Neural progenitor cell (in vitro differentiated cells): ENCODE results near the gene LDLRAD4.

Experiments
- EZH2 ChIP-seq: fragments of 200-600 bp; sonication (generic); IDR thresholded peaks from 2 replicates; pipeline ENCODE4 v1.6.1; 2017; ENCODE audit warnings: antibody characterized with exemption, mild to moderate bottlenecking, moderate library complexity
- EZH2phosphoT487 ChIP-seq: fragments of 200-600 bp; sonication (generic); IDR thresholded peaks from 2 replicates; pipeline ENCODE4 v1.6.1; 2017; ENCODE audit warnings: antibody characterized with exemption
- TF ChIP-seq, protein P1 (sequence below): fragments of 200-600 bp; sonication (generic); IDR thresholded peaks from 2 replicates; pipeline ENCODE4 v1.5.1; 2017; ENCODE audit warnings: antibody characterized with exemption, mild to moderate bottlenecking

DNA sequence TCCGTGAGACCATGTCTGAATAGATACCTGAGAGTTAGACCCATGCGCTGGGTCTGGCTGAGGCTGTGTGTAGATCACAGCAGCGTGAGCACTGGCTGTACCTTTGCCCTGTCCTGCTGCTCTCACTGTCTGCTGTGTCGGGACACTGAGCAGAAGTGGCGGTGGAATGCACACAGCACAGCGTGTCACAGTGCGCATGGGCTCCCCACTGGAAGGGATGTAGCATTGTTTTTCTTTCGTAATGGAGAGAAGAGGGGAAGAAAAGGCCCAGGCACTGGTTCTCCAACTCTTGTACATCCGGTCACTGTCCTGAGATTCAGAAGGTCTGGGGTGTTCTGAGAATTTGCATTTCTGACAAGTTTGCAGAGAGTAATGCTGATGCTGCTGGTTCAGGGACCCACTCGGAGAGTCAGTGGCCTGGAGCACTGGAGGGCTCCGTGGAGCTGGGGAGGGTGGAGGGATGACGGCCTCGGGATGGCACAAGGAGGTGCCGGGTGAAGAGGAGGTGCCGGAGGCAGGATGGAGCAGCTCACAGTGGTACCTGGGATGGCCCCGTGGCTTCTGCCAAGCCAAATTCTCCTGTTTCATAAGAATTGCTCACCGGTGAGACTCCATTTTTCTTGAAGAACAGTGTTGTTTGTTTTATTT lies 252.8 kb downstream of the LDLRAD4 start:
- TF ChIP-seq EZH2 (no peak), EZH2phosphoT487 (no peak)
- TF ChIP-seq, protein P1, sequence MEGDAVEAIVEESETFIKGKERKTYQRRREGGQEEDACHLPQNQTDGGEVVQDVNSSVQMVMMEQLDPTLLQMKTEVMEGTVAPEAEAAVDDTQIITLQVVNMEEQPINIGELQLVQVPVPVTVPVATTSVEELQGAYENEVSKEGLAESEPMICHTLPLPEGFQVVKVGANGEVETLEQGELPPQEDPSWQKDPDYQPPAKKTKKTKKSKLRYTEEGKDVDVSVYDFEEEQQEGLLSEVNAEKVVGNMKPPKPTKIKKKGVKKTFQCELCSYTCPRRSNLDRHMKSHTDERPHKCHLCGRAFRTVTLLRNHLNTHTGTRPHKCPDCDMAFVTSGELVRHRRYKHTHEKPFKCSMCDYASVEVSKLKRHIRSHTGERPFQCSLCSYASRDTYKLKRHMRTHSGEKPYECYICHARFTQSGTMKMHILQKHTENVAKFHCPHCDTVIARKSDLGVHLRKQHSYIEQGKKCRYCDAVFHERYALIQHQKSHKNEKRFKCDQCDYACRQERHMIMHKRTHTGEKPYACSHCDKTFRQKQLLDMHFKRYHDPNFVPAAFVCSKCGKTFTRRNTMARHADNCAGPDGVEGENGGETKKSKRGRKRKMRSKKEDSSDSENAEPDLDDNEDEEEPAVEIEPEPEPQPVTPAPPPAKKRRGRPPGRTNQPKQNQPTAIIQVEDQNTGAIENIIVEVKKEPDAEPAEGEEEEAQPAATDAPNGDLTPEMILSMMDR, result no peak
